Naive thymus-derived CD4-positive, alpha-beta T cell (primary cell): ENCODE data around the gene EFNA2. TPM values are rescaled to one million over a fixed set of nuclear protein-coding genes. Genes with fewer than 3 reads are reported as not detected.

Source experiments
- ATAC-seq: fragments of 150-1000 bp; cut with Tn5 transposase; 2 replicates; pipeline ENCODE4 v1.10.0; 2021; ENCODE audit warnings: mild to moderate bottlenecking, moderate library complexity
- CTCF ChIA-PET: fragments of 350-600 bp; sonication (Branson Sonifier 250); formaldehyde crosslinking; loops from one replicate; lab custom pipeline; 2021; ENCODE audit warnings: antibody characterized with exemption; lab: Charles Lee
- POLR2A ChIA-PET: fragments of 350-600 bp; sonication (Branson Sonifier 250); formaldehyde crosslinking; loops from one replicate; lab custom pipeline; 2021; ENCODE audit warnings: antibody characterized with exemption, inconsistent platforms; lab: Charles Lee
- DNase-seq, 9 donors: peaks; one replicate each; pipeline versions ENCODE4 v3.0.0 to v3.0.0-alpha.2; 2020 to 2022; ENCODE audit warnings: mixed read lengths in 1 of 9
- H3K27ac ChIP-seq: one replicate; pipeline ENCODE4 v1.7.0; 2013; ENCODE audit warnings: mild to moderate bottlenecking, low read depth, low read length, moderate library complexity
- H3K27me3 ChIP-seq, 2 donors: one replicate each; pipeline ENCODE4 v1.7.0; 2013; ENCODE audit warnings: low read length in 2 of 2, mild to moderate bottlenecking in 2 of 2, moderate library complexity in 2 of 2; ENCODE audit not compliant: control insufficient read depth in 2 of 2, insufficient read depth in 2 of 2
- H3K36me3 ChIP-seq, 3 experiments: 1 replicate in 2 of 3; 2 replicates in 1 of 3; pipeline ENCODE4 v1.7.0; 2013; ENCODE audit warnings: low read length in 3 of 3, mild to moderate bottlenecking in 3 of 3, moderate library complexity in 1 of 3; ENCODE audit not compliant: insufficient read depth in 3 of 3, control insufficient read depth in 2 of 3
- H3K4me1 ChIP-seq, 2 donors: one replicate each; pipeline ENCODE4 v1.7.0; 2013; ENCODE audit warnings: low read length in 2 of 2, mild to moderate bottlenecking in 2 of 2, moderate library complexity in 1 of 2; ENCODE audit not compliant: control insufficient read depth in 2 of 2, insufficient read depth in 2 of 2
- H3K4me3 ChIP-seq: 2 replicates; pipeline ENCODE4 v1.7.0; 2013; ENCODE audit warnings: mild to moderate bottlenecking, low read length
- H3K9me3 ChIP-seq, 3 experiments: 1 replicate in 2 of 3; 2 replicates in 1 of 3; pipeline ENCODE4 v1.7.0; 2013; ENCODE audit warnings: low read length in 3 of 3; ENCODE audit not compliant: control insufficient read depth in 2 of 3
- H3K27ac Mint-ChIP-seq, 9 donors: one replicate each; pipeline ENCODE4 v1.8.0; 2020 to 2022; ENCODE audit warnings: mixed read lengths in 9 of 9, mild to moderate bottlenecking in 8 of 9, moderate library complexity in 5 of 9, inconsistent platforms in 2 of 9
- H3K27me3 Mint-ChIP-seq, 5 donors: one replicate each; pipeline ENCODE4 v1.8.0; 2021 to 2022; ENCODE audit warnings: mixed read lengths in 5 of 5, mild to moderate bottlenecking in 1 of 5
- H3K36me3 Mint-ChIP-seq, 5 donors: one replicate each; pipeline ENCODE4 v1.8.0; 2020 to 2022; ENCODE audit warnings: mixed read lengths in 5 of 5, mild to moderate bottlenecking in 3 of 5, inconsistent platforms in 1 of 5
- H3K4me1 Mint-ChIP-seq, 7 donors: one replicate each; pipeline ENCODE4 v1.8.0; 2020 to 2022; ENCODE audit warnings: mixed read lengths in 7 of 7, mild to moderate bottlenecking in 3 of 7, inconsistent platforms in 1 of 7
- H3K4me3 Mint-ChIP-seq, 10 donors: one replicate each; pipeline ENCODE4 v1.8.0; 2020 to 2022; ENCODE audit warnings: mild to moderate bottlenecking in 10 of 10, mixed read lengths in 10 of 10, moderate library complexity in 6 of 10, inconsistent platforms in 2 of 10
- H3K9me3 Mint-ChIP-seq, 11 donors: one replicate each; pipeline ENCODE4 v1.8.0; 2020 to 2022; ENCODE audit warnings: mixed read lengths in 11 of 11, mild to moderate bottlenecking in 4 of 11, inconsistent platforms in 1 of 11, moderate library complexity in 1 of 11
- intact Hi-C, 2 donors: fragments of 100-400 bp; cut with micrococcal nuclease; formaldehyde crosslinking; loops; one replicate each; pipeline ENCODE4 v1.15.1; 2023
- polyA plus RNA-seq, 2 donors: library from polyadenylated mRNA; unstranded; fragments of 300-500 nt; fragmentation: Illumina TruSeq; gene quantifications; one replicate each; pipeline ENCODE4 v1.2.3, GENCODE V29; 2021
- total RNA-seq, 6 experiments: library from RNA in 5 of 6; stranded (reverse) in 5 of 6; gene quantifications; 1 replicate in 5 of 6; 2 replicates in 1 of 6; pipeline ENCODE4 v1.2.3 and lab custom pipeline; 2021 to 2026

Gene EFNA2
- total and polyA plus RNA-seq, 7 experiments from 2014 or later, result not detected

GRCh38 chr19:1309977-1310852 lies 24.5 kb downstream of the EFNA2 start:
- Histone ChIP-seq H3K9me3 (no peaks in the 10 kb centered on the region), H3K27ac (no peak overlapping the region), H3K27me3 (peaks cover 0 to 3% of the 10 kb centered on the region in 2 donors), H3K4me3 (no peak overlapping the region), H3K4me1 (no peaks in the 10 kb centered on the region), H3K36me3 (no peaks in the 10 kb centered on the region)
- intact Hi-C loops, result no loop called here
- POLR2A ChIA-PET, result no interaction called here
- no peak overlapping the region for H3K4me3 Mint-ChIP-seq
- H3K27ac Mint-ChIP-seq, result no peak overlapping the region
- no peak for ATAC-seq
- H3K4me1 Mint-ChIP-seq, result peaks cover 0 to 2% (median 0%) of the 10 kb centered on the region in 7 donors
- peaks cover 0 to 3% (median 0%) of the 10 kb centered on the region in 5 donors for H3K27me3 Mint-ChIP-seq
- H3K9me3 Mint-ChIP-seq, result no peaks in the 10 kb centered on the region
- CTCF ChIA-PET, result no interaction called here
- DNase-seq, result no peak
- no peaks in the 10 kb centered on the region for H3K36me3 Mint-ChIP-seq

GRCh38 chr19:1310853-1311180 lies 25.1 kb downstream of the EFNA2 start:
- H3K4me1 ChIP-seq, result peaks cover 0 to 3% of the 10 kb centered on the region in 2 donors
- H3K4me3 ChIP-seq, result no peak overlapping the region
- no peak overlapping the region for H3K27ac Mint-ChIP-seq
- no peak overlapping the region for H3K4me3 Mint-ChIP-seq
- ChIA-PET CTCF (no interaction called here), POLR2A (no interaction called here)
- peaks cover 0 to 5% of the 10 kb centered on the region in 2 donors for H3K27me3 ChIP-seq
- H3K4me1 Mint-ChIP-seq, result peaks cover 0 to 3% (median 0%) of the 10 kb centered on the region in 7 donors
- H3K36me3 ChIP-seq, result no peaks in the 10 kb centered on the region
- ATAC-seq (no peak), DNase-seq (no peak)
- H3K9me3 ChIP-seq, result no peaks in the 10 kb centered on the region
- no peak overlapping the region for H3K27ac ChIP-seq
- no peaks in the 10 kb centered on the region for H3K36me3 Mint-ChIP-seq
- no peaks in the 10 kb centered on the region for H3K9me3 Mint-ChIP-seq
- intact Hi-C loops, result no loop called here
- peaks cover 0 to 5% (median 0%) of the 10 kb centered on the region in 5 donors for H3K27me3 Mint-ChIP-seq

- Histone ChIP-seq H3K36me3 (no peaks in the 10 kb centered on the region), H3K27ac (no peak overlapping the region), H3K9me3 (no peaks in the 10 kb centered on the region), H3K4me1 (peaks cover 0 to 3% of the 10 kb centered on the region in 2 donors), H3K4me3 (no peak overlapping the region), H3K27me3 (peaks cover 0 to 10% of the 10 kb centered on the region in 2 donors)
- intact Hi-C loops, result no loop called here
- CTCF ChIA-PET, result no interaction called here
- Mint-ChIP-seq H3K4me1 (peaks cover 0 to 3% (median 0%) of the 10 kb centered on the region in 7 donors), H3K27me3 (peaks cover 0 to 10% (median under 1%) of the 10 kb centered on the region in 5 donors), H3K27ac (no peak overlapping the region), H3K4me3 (no peak overlapping the region), H3K9me3 (no peaks in the 10 kb centered on the region), H3K36me3 (no peaks in the 10 kb centered on the region)
- POLR2A ChIA-PET, result no interaction called here
- ATAC-seq, result no peak
- no peak for DNase-seq
Observed at GRCh38 chr19:1311543-1312091, 25.9 kb downstream of the EFNA2 start.

- Histone ChIP-seq H3K4me1 (peaks cover 0 to 3% of the 10 kb centered on the region in 2 donors), H3K27me3 (peaks cover 0 to 10% of the 10 kb centered on the region in 2 donors), H3K9me3 (no peaks in the 10 kb centered on the region), H3K36me3 (no peaks in the 10 kb centered on the region), H3K4me3 (no peak overlapping the region), H3K27ac (no peak overlapping the region)
- ATAC-seq (no peak), DNase-seq (no peak)
- intact Hi-C loops, result no loop called here
- no peak overlapping the region for H3K4me3 Mint-ChIP-seq
- H3K4me1 Mint-ChIP-seq, result peaks cover 0 to 5% (median 0%) of the 10 kb centered on the region in 7 donors
- ChIA-PET CTCF (interaction anchor here (0.5 kb wide), 1 partner anchor 999 kb away, joined by 3 read pairs; no protein-coding TSS in a partner anchor), POLR2A (no interaction called here)
- no peaks in the 10 kb centered on the region for H3K36me3 Mint-ChIP-seq
- H3K27ac Mint-ChIP-seq, result no peak overlapping the region
- H3K9me3 Mint-ChIP-seq, result no peaks in the 10 kb centered on the region
- peaks cover 9 to 18% (median 12%) of the 10 kb centered on the region in 5 donors for H3K27me3 Mint-ChIP-seq
Observed at GRCh38 chr19:1312767-1313694, 27.4 kb downstream of the EFNA2 start.

GRCh38 chr19:1313695-1314613 lies 28.3 kb downstream of the EFNA2 start:
- no peaks in the 10 kb centered on the region for H3K9me3 Mint-ChIP-seq
- peaks cover 0 to 5% (median 0%) of the 10 kb centered on the region in 7 donors for H3K4me1 Mint-ChIP-seq
- no peak overlapping the region for H3K27ac Mint-ChIP-seq
- peaks cover 9 to 22% (median 13%) of the 10 kb centered on the region in 5 donors for H3K27me3 Mint-ChIP-seq
- Histone ChIP-seq H3K36me3 (no peaks in the 10 kb centered on the region), H3K9me3 (no peaks in the 10 kb centered on the region), H3K4me1 (peaks cover 0 to 3% of the 10 kb centered on the region in 2 donors), H3K4me3 (no peak overlapping the region), H3K27ac (no peak overlapping the region), H3K27me3 (peaks cover 0 to 10% of the 10 kb centered on the region in 2 donors)
- intact Hi-C loops, result no loop called here
- ChIA-PET CTCF (no interaction called here), POLR2A (no interaction called here)
- H3K4me3 Mint-ChIP-seq, result no peak overlapping the region
- H3K36me3 Mint-ChIP-seq, result no peaks in the 10 kb centered on the region
- no peak for ATAC-seq
- DNase-seq, result no peak
